Tibial nerve (tissue), 4 donors: ENCODE results near the gene ITGA3.

Experiments used
- EP300 ChIP-seq, 2 donors: sonication (generic); formaldehyde crosslinking; IDR thresholded peaks; one replicate each; pipeline ENCODE4 v1.6.1; 2017; ENCODE audit warnings: antibody characterized with exemption in 2 of 2, mild to moderate bottlenecking in 1 of 2
- POLR2A ChIP-seq, 2 donors: fragments of 450-650 bp; IDR thresholded peaks; one replicate each; pipeline ENCODE4 v1.6.1; 2017; ENCODE audit warnings: antibody characterized with exemption in 2 of 2, mild to moderate bottlenecking in 2 of 2, moderate library complexity in 2 of 2
- TF ChIP-seq, protein P1 (sequence below), 5 experiments: fragments of 200-600 bp in 3 of 5; fragments of 450-650 bp in 2 of 5; sonication (generic) in 3 of 5; IDR thresholded peaks; one replicate each; pipeline ENCODE4 v1.5.1; 2016 to 2019; ENCODE audit warnings: antibody characterized with exemption in 5 of 5, mild to moderate bottlenecking in 3 of 5, moderate library complexity in 2 of 5

DNA sequence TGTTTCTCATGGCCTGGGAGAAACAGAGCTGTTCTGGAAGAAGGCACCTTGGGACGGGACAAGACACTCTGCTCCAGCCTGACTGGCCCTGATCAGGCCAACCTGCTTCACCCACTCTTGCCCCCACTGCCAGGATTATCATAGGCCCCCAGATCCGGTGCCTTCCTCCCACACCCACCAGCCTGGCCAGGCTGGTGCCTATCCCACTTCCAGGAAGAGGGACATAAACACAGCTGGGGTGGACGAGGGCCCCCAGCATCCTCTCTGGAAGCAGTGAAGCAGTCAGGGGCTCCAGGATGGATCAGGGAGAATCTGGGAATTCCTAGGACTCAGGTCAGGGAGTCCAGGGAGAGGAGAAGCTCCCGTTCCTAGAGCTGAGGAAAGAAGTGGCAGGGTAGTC, 16.9 kb upstream of the ITGA3 start:
- TF ChIP-seq, protein P1, sequence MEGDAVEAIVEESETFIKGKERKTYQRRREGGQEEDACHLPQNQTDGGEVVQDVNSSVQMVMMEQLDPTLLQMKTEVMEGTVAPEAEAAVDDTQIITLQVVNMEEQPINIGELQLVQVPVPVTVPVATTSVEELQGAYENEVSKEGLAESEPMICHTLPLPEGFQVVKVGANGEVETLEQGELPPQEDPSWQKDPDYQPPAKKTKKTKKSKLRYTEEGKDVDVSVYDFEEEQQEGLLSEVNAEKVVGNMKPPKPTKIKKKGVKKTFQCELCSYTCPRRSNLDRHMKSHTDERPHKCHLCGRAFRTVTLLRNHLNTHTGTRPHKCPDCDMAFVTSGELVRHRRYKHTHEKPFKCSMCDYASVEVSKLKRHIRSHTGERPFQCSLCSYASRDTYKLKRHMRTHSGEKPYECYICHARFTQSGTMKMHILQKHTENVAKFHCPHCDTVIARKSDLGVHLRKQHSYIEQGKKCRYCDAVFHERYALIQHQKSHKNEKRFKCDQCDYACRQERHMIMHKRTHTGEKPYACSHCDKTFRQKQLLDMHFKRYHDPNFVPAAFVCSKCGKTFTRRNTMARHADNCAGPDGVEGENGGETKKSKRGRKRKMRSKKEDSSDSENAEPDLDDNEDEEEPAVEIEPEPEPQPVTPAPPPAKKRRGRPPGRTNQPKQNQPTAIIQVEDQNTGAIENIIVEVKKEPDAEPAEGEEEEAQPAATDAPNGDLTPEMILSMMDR (IDR thresholded peaks at IDR 0.05) = no peak
- no peak for TF ChIP-seq POLR2A (IDR thresholded peaks at IDR 0.05)
- TF ChIP-seq EP300 (IDR thresholded peaks at IDR 0.05) = no peak
